ENCODE measurements around the gene TOE1.

- TF ChIP-seq CTCF (IDR thresholded peaks at IDR 0.05; ENCODE audit: low read depth, low read length, poor library complexity, severe bottlenecking) (no peak), EZH2phosphoT487 (IDR thresholded peaks at IDR 0.05; ENCODE audit: borderline replicate concordance, low read length) (no peak)
Measured at GRCh38 chr1:45346473-45346872, 6.5 kb downstream of the TOE1 start.
